HUDEP-2 (cell line): Measurements from ENCODE around the gene ANTXR2.
"Not testable (repeated sequence)": the region's sequence is repeated elsewhere in the genome, so short reads cannot be mapped to it uniquely, and the experiment has no call there.

Experiments
- DNase-seq, 76 experiments: peaks; one replicate each; lab custom pipeline; 2025; ENCODE audit not compliant: unreplicated experiment in 76 of 76; lab: John Stamatoyannopoulos, UW

ANTXR2 gene

DNA sequence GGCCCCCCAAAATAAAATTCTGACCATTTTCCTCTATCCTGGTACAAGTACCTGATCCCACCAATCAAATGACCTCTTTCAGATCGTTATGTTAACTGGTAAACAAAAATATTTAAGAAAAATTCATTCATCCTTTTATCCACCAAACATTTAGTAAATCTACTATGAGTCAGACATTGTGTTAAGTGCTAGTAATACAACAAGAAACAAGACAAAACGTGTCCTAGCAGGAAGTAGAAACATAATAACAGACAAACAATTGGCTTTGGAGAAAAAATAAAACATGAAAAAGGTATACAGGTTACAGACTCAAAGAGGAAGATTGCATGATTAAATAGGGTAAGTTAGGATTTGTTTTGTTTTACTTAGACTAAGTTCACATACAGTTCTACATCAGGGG is 43.7 kb downstream of the ANTXR2 start:
- no peak for DNase-seq

DNA sequence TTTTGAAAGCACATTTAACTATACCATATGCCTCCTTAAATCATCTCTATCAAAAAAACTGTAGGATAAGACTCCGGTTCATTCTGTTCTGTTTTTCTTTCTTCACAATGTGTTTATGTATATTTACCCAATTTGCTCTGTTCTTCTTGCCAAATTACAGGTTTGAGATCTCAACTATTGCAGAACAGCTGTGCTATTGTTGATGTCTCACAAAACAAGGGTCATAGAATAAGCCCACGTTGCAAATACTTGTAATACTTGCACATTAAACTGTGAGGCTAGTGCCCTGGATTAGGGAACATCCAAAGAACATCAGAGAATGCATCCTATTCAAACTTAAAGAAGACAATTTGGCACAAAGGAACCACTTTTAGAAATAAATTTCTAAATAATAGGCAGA is 45.4 kb downstream of the ANTXR2 start:
- DNase-seq, result no peak

DNA sequence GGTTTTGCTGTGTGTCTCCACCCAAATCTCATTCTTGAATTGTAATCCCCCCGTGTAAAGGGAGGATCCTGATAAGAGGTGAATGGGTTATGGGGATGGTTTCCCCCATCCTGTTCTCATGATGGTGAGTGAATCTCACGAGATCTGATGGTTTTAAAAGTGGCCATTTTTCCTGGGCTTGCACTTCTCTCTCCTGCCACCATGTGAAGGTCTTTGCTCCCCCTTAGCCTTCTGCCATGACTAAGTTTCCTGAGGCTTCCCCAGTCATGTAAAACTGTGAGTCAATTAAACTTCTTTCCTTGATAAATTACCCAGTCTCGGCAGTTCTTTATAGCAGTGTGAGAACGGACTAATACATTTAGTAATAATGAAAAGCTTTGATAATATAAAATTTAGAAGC is 46.9 kb downstream of the ANTXR2 start:
- DNase-seq, result no peak

DNA sequence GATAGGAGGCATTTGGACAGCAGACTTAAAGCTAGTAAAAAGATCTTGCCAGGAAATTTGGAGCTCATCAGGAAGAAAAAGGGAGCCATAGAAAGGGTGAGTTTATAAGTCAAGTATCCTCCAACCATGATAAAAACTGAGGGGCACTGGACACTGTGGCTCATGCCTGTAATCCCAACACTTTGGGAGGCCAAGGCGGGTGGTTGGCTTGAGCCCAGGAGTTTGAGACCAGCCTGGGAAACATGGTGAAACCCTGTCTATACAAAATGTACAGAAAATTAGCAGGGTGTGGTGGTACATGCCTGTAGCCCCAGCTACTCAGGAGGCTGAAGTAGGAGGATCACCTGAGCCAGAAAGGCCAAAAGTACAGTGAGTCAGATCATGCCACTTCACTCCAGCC is 48.7 kb downstream of the ANTXR2 start:
- DNase-seq, result no peak

DNA sequence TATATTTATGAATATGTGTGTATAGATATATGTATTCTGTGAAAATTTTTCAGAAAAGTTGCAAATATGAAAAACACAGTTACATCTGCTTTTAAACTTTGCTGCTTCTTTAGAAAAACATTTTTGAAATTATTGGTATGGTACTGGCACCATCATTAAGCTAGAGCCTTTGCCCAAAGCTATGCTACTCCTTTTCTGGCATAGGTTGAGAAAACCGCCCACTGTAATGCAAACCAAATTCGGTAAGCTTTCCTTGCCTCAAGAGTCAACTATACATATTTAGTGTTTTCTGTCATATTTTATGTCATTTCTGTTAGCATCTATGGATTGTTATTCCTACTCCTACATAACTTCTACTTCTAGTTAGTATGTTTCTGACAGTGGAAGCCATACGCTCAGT is 50.7 kb downstream of the ANTXR2 start:
- no peak for DNase-seq

DNA sequence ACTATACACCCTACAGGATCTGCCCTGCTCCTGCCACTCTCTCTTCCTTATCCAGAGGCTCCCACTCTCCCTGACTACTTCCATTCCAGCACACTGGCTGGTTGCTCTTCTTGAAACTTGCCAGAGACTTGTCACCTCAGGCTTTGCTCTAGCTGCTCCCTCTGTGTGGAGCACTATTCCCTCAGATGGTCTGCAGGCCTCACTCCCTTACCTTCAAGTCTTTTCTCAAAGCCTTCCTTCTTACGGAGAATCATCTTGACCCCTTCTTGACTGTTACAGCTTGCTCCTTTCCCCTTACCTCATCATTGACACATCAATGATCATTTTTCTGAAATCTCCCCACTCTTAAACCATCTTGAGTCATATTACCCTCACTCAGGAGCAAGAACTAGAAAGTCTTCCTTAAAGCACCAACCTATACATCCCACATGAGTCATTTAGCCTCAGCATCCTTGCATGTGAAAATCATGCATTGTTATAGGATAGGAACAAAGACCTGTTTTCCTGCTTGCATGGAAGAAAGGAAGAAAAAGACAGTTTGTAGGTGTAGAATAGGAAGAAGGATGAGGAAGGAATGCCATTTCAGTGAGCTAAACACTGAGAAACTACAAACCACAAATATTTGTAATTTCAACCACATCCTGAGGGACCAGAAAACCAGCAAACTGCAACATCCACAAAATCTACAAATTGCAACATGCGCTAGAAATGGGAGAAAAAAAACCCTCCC is 55.7 kb downstream of the ANTXR2 start:
- no peak for DNase-seq

DNA sequence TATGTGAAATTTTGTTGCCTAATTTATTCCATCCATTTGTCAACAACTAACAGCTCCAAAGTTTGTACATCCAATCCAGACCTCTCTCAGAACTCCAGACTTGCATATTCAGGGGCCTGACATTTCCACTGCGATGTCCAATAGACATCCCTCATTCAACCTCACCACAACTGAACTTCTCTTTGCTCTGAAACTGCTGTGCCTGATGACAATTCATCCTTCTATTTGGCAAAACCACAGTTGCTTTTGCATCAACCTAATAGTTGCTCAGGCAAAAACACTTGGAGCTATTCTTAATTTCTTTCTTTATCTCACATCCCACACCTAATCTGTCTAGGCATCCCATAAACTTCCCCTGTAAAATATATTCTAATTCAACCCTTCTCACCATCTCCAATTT is 56.5 kb downstream of the ANTXR2 start:
- DNase-seq, result no peak

DNA sequence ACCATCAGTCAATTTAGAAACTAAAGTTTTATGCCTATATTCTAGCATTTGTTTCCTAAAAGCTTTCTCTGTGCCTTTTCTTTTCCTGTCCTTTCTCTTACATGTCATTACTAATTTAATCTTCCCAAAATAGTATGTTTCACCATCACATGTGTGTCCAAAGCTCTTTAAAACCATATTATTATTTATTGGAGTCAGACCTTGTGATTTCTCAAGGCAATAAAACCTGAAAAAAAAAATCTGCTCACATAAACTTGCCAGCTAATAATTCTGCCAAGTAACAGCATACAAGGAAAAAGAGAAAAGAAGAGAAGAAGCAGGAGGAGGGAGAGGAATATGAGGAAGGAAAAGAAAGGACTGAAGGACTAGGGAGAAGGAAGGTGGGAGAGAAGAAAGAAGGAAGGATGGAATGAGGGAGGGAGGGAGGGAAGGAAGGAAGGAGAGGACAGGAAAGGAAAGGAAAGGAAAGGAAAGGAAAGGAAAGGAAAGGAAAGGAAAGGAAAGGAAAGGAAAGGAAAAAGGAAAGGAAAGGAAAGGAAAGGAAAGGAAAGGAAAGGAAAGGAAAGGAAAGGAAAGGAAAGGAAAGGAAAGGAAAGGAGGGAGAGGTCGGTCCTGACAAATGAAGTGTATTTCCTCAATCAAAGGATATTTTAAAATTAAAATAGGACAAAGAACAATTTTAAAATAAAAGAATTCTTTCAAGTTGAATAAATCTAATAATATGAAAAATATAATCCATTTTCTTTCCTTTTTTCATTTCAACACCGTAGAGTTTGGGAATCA is 57.4 kb downstream of the ANTXR2 start:
- DNase-seq, result no peak

DNA sequence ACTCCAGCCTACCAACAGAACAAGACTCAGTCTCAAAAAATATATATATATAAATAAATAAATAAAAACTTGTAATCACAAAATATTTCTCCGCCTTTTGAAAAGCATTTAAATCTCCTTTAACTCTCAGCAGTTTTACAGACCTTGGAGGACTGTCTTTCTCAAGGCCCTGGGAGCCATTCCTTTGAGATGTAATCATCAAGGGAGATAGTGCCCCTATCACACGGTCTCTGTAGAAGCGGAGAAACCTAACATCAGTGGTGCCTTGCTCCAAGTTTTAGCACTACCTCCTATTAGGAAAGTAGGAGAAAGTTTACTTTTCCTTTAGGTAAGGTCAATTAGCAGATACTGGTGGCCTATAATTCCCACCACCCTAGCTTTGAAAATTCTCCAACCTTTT is 58.5 kb downstream of the ANTXR2 start:
- DNase-seq, result no peak

DNA sequence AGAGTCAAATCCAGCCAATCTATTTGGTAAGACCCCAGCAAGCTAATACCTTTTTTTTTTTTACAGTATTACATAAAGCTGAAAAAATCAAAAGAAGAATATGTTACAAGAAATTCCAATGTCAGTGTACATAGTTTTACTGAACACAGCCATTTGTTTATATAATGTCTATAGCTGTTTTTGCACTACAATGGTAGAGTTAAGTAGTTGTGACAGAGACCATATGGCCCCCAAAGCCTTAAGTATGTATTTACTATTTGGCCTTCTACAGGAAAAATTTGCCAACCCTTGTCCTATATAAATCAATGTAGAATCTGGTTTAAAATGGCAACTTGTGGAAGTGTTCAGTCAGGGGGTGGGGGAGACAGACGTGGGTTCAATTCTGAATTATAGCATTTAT is 60.7 kb downstream of the ANTXR2 start:
- DNase-seq, result no peak

DNA sequence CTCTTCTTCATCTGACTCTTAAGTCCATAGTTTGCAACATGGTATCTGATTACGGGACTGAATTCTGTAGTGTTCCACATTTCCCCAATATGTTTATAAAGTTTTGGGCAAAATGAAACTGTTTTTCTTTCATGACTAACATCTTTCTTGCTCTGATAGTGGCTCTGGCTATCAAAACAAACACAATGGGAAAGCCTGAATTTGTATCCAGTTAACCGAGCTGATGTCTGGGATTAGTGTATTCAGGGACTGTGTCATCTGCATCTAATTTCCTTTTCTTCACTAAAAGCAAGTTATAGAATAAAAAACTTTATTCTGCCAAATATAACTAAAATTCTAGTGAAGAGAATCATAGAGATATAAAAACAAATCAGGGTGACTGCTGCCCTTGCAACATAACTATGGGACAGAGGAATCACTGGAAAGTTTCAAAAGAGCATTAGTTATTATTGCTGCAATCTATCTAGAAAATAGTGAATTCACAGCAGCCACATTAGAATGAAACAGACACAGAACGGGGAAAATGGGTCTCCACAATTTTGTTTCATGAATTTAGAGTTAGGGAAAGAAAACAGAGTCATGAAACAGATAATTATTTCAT is 61.3 kb downstream of the ANTXR2 start:
- DNase-seq, result no peak

DNA sequence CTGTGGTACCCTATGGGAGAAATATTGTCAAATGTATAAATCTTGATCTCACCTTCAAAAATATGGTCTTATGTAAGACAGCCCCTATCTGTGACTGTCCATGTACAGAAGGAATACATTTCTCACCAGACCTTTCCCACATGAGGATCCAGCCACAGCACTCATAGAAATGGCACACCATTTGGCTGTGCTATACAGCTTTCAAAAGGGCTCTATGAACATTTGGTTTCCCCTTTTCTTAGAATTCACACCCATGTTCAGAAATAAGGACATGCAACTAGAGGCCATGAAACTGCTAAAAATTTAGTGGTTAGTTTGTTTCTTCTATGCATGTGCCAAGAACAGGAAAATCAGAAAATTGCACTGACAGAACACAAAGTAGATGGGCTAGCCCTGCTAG is 62.7 kb downstream of the ANTXR2 start:
- no peak for DNase-seq

DNA sequence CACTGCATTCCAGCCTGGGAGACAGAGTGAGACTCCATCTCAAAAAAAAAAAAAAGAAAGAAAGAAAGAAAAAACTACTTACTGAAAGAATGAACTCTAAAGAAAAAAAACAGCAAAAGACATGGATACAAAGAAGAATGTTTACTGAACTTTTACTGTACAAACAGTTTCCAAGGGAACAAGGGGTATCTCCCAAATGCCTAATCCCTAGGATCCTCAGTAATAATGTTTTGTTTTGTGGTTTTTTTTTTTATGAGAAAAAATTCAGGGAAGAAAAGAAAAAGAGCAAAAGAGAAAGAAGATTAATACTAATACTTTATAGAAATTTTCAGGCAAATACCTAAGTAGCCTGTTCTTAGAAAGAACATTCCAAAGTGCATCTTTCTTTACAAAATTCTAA is 63.2 kb downstream of the ANTXR2 start:
- DNase-seq, result no peak

DNA sequence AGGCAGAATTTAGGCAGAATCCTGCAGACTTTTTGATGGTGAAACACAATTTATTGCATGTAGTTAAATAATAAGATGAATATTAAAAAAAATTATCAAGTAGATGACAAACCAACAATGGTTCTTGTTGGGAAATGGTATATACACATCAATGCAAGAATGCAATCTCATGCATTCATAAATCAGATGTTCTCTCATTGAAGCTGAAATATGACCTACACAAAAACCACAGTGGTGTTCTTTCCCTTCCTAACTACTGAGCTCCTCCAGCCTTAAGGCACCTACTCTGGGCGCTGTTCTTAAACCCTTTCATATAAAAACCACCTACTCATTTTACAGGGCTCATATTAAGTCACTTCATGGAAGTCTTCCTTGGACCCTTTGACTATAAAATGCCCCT is 64.1 kb downstream of the ANTXR2 start:
- DNase-seq, result no peak

DNA sequence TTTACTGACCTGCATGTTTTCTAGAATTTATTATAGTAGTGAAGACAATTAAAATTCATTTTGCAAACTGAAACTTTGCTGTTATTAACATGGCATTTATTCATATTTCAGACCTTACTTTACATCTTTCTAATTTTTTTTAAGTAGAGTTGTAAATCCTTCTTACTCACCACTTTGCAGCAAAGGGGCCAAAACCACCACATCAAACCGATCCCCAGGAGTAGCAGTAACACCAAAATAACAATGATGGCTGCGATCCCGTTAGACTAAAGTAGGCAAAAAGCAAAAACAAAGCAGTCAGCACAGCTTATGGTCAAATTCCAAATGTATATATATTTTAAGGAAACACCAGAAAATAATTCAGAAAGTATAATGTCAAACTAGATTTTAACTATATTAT is 64.7 kb downstream of the ANTXR2 start:
- no peak for DNase-seq

DNA sequence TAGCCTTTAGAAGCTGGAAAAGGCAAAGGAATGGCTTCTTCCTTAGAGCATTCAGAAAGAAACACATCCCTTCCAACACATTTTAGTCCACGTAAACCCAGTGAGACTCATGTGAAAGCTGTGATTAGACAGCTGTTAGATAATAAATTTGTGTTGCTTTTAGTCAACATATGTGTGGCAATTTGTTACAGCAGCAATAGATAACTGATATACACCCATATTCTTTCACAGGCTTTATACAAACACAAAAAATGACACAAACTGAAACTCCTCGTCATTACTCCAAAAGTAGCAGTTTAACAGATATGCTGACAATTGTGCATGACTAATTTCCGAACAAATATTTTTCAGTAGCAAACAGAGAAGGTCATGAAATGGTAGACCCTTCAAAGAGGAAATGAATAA is 65.3 kb downstream of the ANTXR2 start:
- peak in 1 of 76 experiments; percentile 6 for DNase-seq

DNA sequence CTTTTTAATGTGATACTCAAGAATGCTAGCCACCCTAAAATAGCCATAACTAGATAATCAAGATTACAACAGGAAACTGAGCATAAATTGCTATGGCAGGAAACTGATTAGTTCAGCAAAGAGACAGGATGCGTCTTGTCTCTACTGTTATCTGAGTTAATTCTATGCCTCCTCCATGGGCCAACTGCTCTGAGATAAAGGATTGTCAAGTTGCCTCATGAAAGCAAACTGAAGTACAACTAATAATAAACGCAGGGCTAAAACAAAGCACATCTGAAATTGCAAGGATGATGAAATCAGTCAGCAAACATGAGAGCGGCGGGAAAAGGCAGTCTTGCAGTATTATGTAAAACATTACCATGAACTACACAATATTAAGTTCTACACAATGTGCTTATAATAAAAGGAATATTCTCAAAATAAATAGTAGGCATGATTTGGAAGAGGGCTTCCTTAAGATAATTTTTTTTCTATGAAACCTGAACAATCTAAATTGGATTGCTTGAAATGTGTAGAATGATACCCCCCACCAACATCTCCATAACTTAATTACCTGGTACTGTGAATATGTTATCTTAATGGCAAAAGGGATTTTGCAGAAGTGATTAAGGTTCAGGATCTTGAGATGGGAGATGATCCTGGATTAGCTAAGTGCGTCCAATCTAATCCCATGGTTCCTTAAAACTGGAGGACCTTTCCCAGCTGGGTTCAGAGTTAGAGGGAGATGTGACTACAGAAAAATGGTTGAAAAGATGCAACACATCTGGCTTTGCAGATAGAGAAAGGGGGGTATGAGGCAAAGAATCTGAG is 65.9 kb downstream of the ANTXR2 start:
- peak in 34 of 76 experiments; percentile 0 to 69 (median 26) for DNase-seq

DNA sequence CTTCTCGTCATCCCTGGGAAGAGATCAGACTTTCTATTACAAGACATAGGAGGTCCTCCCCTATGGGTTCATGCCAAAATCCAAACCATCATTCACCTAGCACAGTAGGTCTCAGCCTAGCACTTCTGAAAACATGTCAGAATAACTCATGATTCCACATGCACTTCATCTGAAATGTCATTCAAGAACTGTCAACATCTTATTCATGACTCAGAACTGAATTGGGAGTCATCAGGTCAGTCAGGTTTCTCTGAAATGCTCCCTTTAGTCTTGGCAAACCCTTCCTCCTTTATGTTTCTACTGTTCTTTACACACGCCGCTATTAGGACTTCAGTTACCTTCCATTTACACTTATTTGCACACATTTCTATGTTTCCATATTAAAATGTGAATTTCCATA is 67.2 kb downstream of the ANTXR2 start:
- DNase-seq, result peak in 21 of 76 experiments; percentile 2 to 47 (median 13)

DNA sequence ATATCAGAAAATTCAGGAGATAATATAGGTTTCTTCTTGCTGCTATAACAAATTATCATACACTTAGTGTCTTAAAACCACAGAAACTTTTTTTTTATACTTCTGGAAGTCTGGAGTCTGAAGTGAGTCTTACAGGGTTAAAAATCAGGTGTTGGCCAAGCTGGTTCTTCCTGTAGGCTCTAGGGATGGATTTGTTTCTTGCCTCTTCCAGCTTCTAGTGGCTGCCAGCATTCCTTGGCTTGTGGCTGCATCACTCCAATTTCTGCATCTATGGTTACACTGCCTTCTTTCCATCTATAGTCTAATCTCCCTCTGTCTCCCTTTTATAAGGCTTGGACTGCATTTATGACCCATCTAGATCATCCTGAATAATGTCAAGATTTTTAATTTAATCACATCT is 68.7 kb downstream of the ANTXR2 start:
- no peak for DNase-seq

DNA sequence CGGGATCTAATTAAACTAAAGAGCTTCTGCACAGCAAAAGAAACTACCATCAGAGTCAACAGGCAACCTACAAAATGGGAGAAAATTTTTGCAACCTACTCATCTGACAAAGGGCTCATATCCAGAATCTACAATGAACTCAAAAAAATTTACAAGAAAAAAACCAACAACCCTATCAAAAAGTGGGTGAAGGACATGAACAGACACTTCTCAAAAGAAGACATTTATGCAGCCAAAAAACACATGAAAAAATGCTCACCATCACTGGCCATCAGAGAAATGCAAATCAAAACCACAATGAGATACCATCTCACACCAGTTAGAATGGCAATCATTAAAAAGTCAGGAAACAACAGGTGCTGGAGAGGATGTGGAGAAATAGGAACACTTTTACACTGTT is 70.5 kb downstream of the ANTXR2 start:
- not testable (repeated sequence) for DNase-seq

DNA sequence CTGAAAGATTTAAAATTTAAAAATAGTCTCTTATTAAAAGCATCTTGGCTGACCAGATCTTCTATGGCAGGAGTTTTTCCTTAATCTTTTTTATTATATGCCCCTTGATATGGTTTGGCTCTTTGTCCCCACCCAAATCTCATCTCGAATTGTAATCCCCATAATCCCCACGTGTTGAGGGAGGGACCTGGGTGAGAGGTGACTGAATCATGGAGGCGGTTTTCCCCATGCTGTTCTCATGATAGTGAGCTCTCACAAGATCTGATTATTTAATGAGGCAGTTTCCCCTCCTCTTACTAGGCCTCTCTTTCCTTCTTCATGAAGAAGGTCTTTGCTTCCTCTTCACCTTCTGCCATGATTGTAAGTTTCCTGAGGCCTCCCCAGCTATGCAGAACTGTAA is 74.0 kb downstream of the ANTXR2 start:
- not testable (repeated sequence) for DNase-seq
